KG1 (cell line): ENCODE results near the gene ATP8B4.

Experiments used
- DNase-seq: peaks from one replicate; lab custom pipeline; 2025; lab: John Stamatoyannopoulos, UW

Gene ATP8B4

DNA sequence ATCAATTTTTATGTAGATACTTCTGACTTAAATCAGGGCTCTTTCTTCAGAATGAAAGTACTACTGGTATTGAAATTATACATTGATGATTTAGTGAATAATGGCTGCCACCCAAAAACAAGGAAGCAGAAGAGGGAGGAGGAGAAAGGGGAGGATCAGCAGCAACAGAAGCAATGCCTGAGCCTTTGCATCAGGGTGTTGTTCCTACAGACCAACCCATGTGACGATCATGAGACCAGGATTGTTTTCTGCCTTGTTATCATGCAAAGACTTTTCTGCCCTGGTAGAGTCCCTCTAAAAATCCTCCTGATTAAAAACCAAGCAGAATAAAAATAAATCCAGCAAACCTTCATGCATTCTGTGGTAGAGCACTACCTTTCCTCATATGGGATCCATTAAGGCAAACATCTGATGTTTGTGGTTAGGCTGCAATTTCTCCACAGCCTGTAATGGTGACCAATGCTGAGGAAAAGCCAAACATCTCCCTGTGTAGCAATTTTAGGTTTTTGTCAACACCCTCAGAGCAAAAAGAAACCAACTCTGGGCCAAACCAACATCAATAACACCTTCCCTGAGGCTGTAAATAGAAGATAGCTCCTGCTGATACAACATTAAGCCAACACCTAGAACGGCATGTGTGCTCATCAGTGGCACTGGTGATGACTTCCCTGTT is 191.7 kb downstream of the ATP8B4 start:
- DNase-seq, result no peak

DNA sequence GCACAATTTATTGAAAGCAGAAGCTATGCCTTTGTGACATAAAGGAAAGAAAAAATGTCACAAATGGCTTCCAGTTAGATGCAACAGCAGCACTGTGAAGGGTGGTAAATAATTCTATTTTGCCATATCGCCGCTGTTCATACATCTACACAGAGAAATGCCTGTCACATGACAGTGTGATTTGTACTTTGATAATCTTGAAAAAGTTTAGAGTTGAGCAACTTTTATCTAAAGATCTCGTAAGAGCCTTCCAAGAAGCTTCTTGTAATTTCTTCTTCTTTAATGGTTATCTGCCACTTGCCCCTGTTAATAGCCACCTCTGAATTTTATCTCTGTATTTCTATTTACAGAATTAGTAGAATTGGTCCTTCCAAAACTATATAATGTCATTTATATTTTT is 192.3 kb downstream of the ATP8B4 start:
- DNase-seq, result no peak

- DNase-seq, result no peak
Observed at GRCh38 chr15:49923671-49924070, 195.4 kb downstream of the ATP8B4 start.

DNA sequence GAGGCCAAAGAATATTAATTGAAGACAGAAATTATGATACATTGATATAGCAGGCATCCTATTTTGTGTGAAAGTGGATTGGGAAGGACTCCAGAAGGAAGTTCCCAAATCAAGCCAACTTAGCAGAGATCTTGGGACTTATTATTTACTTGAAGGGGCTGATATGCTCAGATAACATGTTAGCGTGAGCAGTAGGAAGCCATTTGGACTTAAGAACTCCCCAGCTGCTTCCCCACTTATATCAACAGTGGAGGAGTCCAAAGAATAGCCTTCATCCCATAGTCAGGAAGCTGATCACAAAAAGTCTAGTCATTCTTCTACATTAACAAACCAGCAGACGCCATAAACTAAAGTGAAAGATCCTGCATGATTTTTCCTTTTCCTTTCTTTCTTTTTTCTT is 200.0 kb downstream of the ATP8B4 start:
- no peak for DNase-seq

- no peak for DNase-seq
Observed at GRCh38 chr15:49918121-49918520, 200.9 kb downstream of the ATP8B4 start.

- no peak for DNase-seq
Observed at GRCh38 chr15:49916998-49917397, 202.0 kb downstream of the ATP8B4 start.

GRCh38 chr15:49915822-49916221 is 203.2 kb downstream of the ATP8B4 start:
- DNase-seq, result no peak

- no peak for DNase-seq
Observed at GRCh38 chr15:49908933-49909295, 210.1 kb downstream of the ATP8B4 start.

GRCh38 chr15:49908236-49908932 is 210.6 kb downstream of the ATP8B4 start:
- DNase-seq, result peak; percentile 33

DNA sequence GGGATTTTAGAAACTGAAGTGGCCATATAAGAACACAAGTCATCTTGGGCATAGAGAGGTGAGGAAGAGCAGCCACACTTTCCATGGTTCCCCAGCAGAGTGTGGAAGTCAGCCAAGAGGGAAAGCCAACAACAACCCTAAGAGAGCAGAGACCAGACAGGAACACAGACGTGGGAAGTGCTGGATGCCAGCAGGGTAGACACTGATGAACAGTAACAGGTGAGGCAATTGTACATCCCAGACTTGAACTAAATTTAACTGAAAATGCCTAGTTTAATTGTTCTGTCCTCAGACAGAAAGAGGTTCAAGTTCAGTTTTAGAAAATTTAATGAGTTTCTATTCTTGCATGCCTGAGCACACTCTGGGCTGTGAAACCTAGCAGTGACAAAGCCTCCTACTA is 212.1 kb downstream of the ATP8B4 start:
- DNase-seq, result no peak

DNA sequence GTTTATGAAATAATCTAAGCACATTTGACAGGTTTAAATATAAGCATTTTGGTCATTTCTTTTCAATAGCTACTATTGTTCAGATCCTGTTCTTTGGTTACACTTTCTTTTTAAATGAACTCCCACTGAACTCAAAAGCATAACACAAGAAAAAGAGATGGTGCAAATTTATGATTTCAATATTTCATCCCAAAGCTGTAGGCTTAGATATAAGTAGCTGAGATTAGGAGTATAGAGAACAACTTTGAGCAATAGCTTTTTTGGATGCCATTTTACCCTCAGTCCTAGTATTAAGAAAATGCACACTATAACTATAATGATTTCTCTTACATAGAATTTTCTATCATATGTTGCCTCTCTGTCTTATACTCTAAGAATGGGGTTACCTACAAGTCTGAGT is 213.8 kb downstream of the ATP8B4 start:
- DNase-seq, result no peak

- no peak for DNase-seq
Observed at GRCh38 chr15:49904296-49904695, 214.7 kb downstream of the ATP8B4 start.

GRCh38 chr15:49902685-49903501 is 216.1 kb downstream of the ATP8B4 start:
- DNase-seq, result no peak

- DNase-seq, result no peak
Observed at GRCh38 chr15:49901996-49902684, 216.9 kb downstream of the ATP8B4 start.

DNA sequence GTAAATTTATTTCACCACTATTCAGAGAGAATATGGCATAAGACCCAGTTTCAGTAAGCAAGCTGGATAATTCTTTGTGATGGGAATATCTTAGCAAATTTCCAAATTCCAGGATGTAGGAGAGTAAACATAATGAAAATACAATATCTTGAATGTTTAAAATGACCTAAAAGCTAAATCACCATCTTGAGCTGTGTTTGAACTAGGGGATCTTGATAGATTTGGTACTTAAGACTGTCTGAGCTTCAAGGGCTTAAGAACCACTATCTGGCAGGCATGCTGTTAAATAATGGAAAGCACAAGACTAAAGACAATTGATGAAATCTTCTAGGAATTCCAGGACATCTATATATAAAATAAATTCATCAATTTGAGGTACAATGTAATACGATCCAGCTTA is 217.7 kb downstream of the ATP8B4 start:
- no peak for DNase-seq

DNA sequence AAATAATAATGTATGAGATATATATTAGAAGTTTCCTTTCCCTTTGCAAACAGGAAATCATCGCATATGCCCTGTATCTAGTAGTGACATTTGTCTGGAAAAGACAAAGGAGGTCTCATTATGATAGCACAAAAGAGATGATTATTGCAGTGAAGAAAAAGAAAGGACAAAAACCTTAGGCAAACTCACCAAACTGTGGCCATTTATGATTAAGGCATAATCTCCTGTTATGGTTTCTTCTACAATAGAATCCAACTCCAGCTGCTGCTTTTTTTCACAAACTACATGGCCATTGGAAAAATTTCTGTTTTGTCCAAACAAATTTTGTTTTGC is 218.2 kb downstream of the ATP8B4 start:
- DNase-seq, result no peak

DNA sequence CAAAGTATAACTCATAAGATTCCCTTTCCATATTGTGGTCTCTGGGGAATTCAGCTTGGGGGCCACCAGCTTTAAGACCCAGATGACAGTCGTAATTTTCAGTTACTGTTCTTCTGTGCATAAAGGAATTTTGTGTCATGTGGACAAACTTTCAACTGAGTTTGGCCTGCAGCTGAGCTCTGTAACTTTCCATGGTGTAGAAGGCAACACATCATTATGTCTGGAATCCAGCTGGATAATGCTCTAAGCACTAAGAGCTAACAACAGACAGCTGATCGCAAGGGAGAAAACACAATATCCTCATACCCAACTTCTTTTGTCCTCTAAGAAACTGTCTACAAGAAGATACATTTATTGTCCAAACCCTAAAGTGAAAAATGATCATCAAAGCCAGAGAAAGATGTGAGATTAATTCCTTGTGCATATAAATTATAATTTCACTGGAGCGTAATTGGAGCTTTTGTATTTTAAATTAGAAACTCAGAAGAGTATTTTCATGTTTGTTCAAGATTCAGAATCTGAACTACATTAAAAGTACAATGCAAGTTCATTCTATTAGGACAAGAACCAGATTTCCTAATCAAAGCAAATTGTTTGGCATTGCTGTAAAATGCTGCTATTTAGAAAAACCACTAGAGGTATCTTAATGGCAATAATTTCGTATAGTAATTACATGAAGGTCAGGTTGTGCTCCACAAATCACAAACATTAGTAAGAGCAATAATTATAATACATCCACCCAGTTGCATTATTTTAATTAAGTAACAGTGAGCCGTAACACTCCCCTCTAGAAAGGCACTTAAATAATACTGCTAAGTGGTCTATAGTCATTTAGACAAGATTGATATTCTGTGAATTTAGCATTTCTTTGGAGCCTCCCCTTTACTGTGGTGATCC is 218.8 kb downstream of the ATP8B4 start:
- DNase-seq, result no peak

DNA sequence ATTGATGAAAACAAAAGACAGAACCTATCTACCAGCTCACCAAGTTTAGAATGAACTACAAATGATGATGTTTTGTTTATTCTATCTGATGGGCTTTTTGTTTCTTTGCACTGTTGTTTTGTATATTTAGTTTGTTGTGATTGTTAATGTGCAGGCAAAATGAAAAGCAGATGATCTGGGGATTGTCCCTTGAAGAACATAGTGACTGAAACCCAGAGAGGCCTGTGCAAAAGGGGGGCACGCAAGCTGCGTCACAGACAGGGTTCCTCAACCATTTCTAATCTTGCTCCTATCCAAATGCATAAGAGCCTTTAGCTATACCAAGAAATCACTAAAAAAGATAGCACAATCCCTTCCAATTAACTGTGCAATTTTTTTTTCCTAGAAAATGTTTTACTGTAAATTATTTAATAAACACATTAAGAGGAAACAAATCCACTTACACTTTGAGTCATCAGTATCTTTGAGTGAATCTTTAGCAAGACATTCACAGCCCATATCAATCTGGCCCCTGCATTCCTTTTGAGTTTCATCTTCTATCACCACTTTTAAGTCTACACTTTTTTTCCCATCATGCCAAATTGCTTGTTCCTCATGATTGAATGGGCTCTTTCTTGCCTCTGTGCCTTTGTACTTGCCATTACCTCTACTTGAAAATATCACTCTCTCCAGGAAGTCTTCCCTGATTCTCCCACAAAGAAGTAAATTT is 220.3 kb downstream of the ATP8B4 start:
- DNase-seq, result no peak

- DNase-seq, result no peak
Observed at GRCh38 chr15:49898097-49898496, 220.9 kb downstream of the ATP8B4 start.

DNA sequence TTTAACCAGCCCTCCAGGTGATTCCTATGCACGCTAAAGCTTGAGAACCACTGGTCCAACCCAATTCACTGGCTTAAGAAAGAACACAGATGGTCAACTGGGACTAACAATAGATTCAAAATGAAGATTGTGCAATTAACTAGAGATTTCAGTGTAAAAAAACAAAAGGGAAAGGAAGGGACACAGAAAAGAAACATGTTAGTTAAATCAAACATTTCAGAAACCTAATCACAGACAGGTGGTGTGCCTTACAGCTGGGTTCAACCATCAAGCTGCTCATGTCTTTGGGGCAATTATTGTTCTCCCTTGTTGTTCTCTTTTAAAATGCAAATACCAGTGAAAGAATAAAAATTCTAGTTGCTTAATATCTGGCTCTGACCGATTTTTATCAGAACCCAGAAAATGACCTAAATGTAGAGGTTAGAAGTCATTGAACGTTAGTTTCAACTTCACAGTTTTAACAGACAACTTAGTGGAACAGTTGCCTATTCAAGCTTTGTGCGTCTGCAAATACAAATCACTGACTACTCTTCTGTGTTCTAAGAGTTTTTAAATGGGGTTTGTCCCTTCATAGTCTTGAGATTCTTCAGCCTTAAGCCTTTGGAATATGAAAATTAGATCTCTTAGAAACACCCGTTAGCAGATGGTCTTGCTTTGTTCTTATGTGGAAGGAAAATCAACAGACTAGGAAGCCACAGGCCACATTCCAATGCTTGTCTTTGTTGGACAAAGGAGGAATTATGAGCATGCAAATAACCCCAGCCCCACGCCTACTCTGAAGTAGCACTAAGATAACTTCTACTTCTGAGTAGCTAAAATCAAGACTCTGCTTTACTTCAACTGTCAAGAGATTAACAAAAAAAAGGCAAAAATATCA is 223.4 kb downstream of the ATP8B4 start:
- no peak for DNase-seq
